HUES64 (cell line): Measurements from ENCODE around the gene ZNF574.
A peak's percentile ranks its signal among the peaks of the same experiment; 100 is the strongest.

ENCODE experiments used
- H3K27ac ChIP-seq: 2 replicates; pipeline ENCODE4 v1.7.0; 2013; ENCODE audit warnings: low read depth, low read length, inconsistent platforms
- H3K27me3 ChIP-seq: 2 replicates; pipeline ENCODE4 v1.6.1; 2013; ENCODE audit warnings: mild to moderate bottlenecking, low read length; ENCODE audit not compliant: insufficient read depth
- H3K36me3 ChIP-seq: 2 replicates; pipeline ENCODE4 v1.6.1; 2013; ENCODE audit warnings: mild to moderate bottlenecking, low read length; ENCODE audit not compliant: insufficient read depth
- H3K4me1 ChIP-seq: 2 replicates; pipeline ENCODE4 v1.6.1; 2013; ENCODE audit warnings: mild to moderate bottlenecking, low read length, moderate library complexity; ENCODE audit not compliant: insufficient read depth
- H3K4me3 ChIP-seq: 2 replicates; pipeline ENCODE4 v1.5.1; 2013; ENCODE audit warnings: mild to moderate bottlenecking, low read length, moderate library complexity
- H3K9ac ChIP-seq: 2 replicates; pipeline ENCODE4 v1.6.1; 2013; ENCODE audit warnings: mild to moderate bottlenecking, low read depth, low read length
- H3K9me3 ChIP-seq: 2 replicates; pipeline ENCODE4 v1.6.1; 2013; ENCODE audit warnings: low read depth, low read length; ENCODE audit not compliant: insufficient read depth
- WGBS: fragments of 150-250, 120-280 bp; methylation state at CpG from one replicate; pipeline ENCODE4 v1.1.7; 2013; ENCODE audit warnings: missing lambda C conversion rate; 5-methylcytosine and 5-hydroxymethylcytosine counted together

The ZNF574 gene

DNA sequence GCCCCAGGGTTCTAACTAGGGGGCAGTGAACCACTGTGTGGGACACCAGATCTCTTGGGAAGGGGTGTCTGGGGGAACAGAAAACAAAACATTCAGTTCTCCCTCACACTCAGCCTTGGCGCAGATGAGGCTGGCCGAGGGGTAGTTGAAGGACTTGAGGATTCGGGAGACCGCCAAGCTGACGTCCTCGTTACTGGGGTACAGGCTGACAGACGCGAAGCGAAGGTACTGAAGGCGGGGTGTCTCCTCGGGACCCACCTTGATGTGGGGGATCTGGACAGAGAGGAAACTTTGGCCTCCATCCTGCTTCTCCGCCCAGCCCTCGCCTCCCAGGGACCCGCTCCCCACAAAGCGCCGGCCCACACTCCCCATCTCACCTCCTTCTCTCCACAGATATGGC is 13.6 kb upstream of the ZNF574 start:
- Histone ChIP-seq H3K4me3 (no peak overlapping the region), H3K4me1 (no peaks in the 10 kb centered on the region), H3K27me3 (no peaks in the 10 kb centered on the region), H3K27ac (no peak overlapping the region), H3K36me3 (peaks cover 75% of the 10 kb centered on the region), H3K9ac (no peak overlapping the region), H3K9me3 (no peaks in the 10 kb centered on the region)
- 96% methylated on average over 16 of the region's 16 CpGs for WGBS

DNA sequence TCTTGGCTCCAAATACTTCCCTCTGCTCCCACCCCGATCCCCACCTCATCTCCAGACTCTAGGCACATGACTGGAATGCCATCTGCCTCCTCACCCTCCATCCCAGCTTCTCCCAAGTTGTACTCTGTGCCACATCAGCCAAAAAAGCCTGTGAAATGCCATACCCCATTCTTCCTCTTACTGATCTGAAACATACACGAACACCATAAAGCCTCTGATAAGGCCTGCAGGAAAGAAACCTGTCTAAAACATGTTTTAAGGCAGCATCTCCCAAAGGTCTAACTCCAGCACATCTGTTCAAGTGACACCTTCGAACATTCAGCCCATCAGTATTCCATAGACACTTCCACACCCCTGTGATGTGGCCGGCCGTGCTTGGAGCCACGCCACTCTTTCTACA is 11.5 kb upstream of the ZNF574 start:
- whole genome bisulfite sequencing = 94% methylated on average over 6 of the region's 6 CpGs
- H3K36me3 ChIP-seq = peaks cover 60% of the 10 kb centered on the region
- H3K4me1 ChIP-seq = 0 out of 2 replicates have a peak, but pooled peaks cover 3% of the 10 kb centered on the region
- H3K4me3 ChIP-seq = no peak overlapping the region
- no peaks in the 10 kb centered on the region for H3K9me3 ChIP-seq
- H3K27ac ChIP-seq = no peak overlapping the region
- no peak overlapping the region for H3K9ac ChIP-seq
- H3K27me3 ChIP-seq = no peaks in the 10 kb centered on the region

DNA sequence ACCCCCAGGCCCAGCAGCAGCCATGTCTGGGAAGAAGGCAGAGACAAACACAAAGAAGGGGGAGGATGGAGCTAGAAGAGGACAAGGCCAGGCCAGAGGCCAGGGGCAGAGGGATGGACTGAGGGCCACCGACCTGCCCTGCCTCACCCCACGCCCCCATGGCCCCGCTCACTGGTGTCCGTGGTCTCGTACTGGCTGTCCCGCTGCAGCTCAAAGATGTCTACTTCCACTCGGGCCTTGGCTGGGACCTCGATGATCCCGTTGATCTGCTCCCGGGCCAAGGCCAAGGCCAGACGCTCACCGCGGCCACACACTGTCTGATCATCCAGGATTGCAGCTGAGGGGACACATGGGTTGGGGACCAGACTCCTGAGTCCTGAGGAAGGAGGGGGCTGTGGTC is 10.9 kb upstream of the ZNF574 start:
- Histone ChIP-seq H3K9ac (no peak overlapping the region), H3K36me3 (peaks cover 54% of the 10 kb centered on the region), H3K27me3 (no peaks in the 10 kb centered on the region), H3K9me3 (no peaks in the 10 kb centered on the region), H3K4me1 (0 out of 2 replicates have a peak, but pooled peaks cover 3% of the 10 kb centered on the region), H3K4me3 (no peak overlapping the region), H3K27ac (no peak overlapping the region)
- WGBS = 96% methylated on average over 13 of the region's 13 CpGs

DNA sequence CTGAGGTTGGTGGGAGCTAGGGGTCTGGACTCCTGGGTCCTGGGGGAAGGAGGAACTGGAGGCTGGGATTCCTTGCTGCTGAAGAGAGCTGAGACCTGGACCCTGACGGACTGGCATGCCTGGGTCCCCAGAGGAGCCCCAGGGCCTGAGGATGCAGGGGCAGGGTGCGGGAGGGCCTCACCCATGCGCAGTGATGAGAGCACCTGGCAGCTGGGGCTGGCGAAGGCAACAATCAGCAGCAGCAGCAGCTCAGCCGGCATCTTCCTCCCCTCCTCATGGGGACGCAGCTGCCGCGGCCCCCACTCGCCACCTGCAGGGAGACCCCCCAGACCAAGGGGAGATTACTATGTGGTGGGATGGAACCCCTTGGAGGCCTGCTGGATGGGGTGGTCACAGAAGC is 10.5 kb upstream of the ZNF574 start:
- Histone ChIP-seq H3K27me3 (no peaks in the 10 kb centered on the region), H3K9me3 (no peaks in the 10 kb centered on the region), H3K4me3 (no peak overlapping the region), H3K36me3 (peaks cover 50% of the 10 kb centered on the region), H3K27ac (no peak overlapping the region), H3K4me1 (0 out of 2 replicates have a peak, but pooled peaks cover 5% of the 10 kb centered on the region), H3K9ac (no peak overlapping the region)
- WGBS = 97% methylated on average over 9 of the region's 9 CpGs

DNA sequence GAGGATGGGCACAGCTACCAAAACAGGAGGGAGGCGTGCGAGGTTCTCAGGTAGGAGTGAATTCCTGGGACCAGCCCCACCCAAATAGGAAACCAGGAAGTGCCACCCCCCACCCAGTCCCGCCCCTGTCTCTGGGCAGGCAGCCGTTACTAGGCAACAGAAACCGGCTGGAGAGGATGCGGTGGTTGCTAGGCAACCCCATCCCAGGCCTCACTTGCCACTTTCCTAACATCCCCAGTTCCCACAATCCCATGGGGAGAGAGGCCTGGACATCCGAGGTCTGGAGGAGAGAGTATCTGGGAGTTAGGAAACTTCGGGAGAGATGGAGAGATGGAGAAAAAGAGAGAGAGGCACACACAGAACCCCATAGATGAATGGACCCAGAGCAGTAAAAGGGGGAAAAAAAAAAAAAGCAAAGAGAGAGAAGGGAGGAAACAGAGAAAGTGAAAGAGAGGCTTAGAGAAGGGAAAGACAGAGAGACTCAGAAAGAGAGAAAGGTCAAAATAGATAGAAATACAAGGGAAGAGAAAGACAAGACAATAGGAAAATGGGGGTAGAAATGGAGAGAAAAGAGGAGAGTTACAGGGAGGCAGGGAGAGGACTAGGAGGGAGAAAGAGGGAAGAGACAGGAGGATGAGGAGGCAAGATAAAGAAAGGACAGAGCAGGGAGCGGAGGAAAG is 9.8 kb upstream of the ZNF574 start:
- Histone ChIP-seq H3K36me3 (peaks cover 46% of the 10 kb centered on the region), H3K9ac (no peak overlapping the region), H3K4me1 (0 out of 2 replicates have a peak, but pooled peaks cover 7% of the 10 kb centered on the region), H3K9me3 (no peaks in the 10 kb centered on the region), H3K4me3 (no peak overlapping the region), H3K27ac (no peak overlapping the region), H3K27me3 (no peaks in the 10 kb centered on the region)
- 79% methylated on average over 9 of the region's 9 CpGs for WGBS

DNA sequence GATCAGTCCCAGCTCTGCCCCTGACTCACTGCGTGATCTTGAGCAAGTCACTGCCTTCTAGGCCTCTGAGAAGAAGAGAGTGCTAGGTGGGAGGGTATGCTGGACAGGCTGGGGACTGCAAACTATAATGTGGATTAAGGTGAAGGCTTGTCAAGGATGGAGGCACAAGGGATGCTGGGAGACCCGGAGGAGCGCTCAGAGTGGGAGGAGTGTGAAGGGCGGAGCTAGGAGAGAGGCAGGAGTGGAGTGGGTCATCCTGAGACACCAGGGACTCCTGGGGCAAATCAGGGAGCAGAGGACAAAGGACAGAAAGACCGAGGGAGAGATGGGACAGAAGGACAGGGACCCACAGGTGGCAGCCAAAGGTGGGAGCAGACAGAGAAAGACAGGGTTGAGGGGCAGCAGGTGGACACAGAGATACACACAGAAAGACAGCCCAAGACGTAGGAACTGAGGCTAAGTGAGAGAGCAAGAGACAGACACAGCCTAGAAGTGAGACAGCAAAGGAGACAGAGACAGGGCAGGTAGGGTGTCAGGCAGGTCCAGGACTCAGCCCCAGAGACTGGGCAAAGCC is 8.6 kb upstream of the ZNF574 start:
- H3K9me3 ChIP-seq = no peaks in the 10 kb centered on the region
- peaks cover 35% of the 10 kb centered on the region for H3K36me3 ChIP-seq
- H3K27ac ChIP-seq = no peak overlapping the region
- no peak overlapping the region for H3K4me3 ChIP-seq
- H3K27me3 ChIP-seq = no peaks in the 10 kb centered on the region
- no peak overlapping the region for H3K9ac ChIP-seq
- WGBS = 83% methylated on average over 6 of the region's 6 CpGs
- H3K4me1 ChIP-seq = 0 out of 2 replicates have a peak, but pooled peaks cover 7% of the 10 kb centered on the region

DNA sequence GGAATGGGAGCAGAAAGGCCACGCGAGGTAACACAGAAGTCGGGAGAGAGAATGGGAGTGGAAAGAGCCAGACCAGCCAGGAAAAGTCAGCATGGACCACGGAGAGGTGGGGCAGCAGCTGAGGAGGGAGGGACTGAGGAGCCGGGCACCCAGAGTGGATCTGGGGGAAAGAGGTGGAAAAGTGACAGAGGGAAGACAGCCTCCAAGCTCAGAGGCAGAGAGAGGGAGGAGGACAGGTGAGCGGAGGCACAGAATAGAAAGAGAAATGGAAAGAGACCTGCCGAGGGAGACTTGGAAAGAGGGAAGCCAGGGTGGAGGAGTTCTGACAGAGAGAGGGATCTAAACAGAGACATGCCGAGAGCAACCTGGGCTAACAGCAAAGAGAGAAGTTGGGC is 7.6 kb upstream of the ZNF574 start:
- 0 out of 2 replicates have a peak, but pooled peaks cover 7% of the 10 kb centered on the region for H3K4me1 ChIP-seq
- WGBS = 24% methylated on average over 8 of the region's 8 CpGs
- H3K9me3 ChIP-seq = no peaks in the 10 kb centered on the region
- no peaks in the 10 kb centered on the region for H3K27me3 ChIP-seq
- H3K9ac ChIP-seq = peak overlapping the region; percentile 26; the same call in 1 of the 2 replicates
- H3K27ac ChIP-seq = no peak overlapping the region
- peak overlapping the region; percentile 60 for H3K4me3 ChIP-seq
- peaks cover 25% of the 10 kb centered on the region for H3K36me3 ChIP-seq

DNA sequence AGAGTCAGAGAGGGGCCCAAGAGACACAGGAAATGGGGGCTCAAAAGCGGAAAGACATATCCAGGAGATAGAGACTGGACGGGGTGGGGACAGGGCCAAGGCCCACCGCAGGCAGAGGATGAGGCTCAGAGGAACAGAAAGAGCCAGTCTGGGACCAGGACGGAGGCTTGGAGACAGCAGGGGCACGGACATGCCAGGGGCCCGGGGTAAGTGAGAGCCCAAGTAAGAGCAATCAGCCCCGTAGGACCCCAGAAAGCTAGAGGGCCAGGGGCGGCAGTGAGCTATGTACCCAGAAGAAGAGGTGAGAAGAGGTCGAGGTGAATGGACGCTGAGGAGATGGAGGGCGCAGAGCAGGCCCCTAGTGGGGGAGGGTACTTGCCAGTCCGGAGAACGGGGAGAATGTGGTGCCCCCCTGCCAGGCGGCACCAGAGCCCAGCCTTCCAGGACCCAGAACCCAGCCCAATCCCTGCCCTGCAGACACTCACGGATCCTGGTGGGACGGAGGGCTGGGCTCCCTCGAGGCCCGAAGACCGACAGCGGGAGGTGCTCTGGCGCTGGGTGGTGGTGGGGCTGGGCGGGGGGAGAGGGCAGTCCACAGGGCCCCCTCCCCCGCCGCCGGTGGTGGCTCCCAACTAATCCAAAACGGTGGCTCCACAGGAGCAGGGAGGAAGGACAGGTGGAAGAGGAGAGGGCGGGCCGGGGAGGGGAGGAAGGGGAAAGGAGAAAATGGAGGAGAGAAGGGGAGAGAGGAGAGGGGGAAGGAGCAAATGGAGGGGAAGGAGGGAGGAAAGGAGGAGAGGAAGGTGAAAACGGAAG is 7.0 kb upstream of the ZNF574 start:
- peak overlapping the region; percentile 26; the same call in 1 of the 2 replicates for H3K9ac ChIP-seq
- no peak overlapping the region for H3K27ac ChIP-seq
- H3K27me3 ChIP-seq = no peaks in the 10 kb centered on the region
- 5% methylated on average over 27 of the region's 29 CpGs for WGBS
- H3K4me3 ChIP-seq = peak overlapping the region; percentile 60
- H3K4me1 ChIP-seq = 0 out of 2 replicates have a peak, but pooled peaks cover 7% of the 10 kb centered on the region
- no peaks in the 10 kb centered on the region for H3K9me3 ChIP-seq
- H3K36me3 ChIP-seq = peaks cover 19% of the 10 kb centered on the region

DNA sequence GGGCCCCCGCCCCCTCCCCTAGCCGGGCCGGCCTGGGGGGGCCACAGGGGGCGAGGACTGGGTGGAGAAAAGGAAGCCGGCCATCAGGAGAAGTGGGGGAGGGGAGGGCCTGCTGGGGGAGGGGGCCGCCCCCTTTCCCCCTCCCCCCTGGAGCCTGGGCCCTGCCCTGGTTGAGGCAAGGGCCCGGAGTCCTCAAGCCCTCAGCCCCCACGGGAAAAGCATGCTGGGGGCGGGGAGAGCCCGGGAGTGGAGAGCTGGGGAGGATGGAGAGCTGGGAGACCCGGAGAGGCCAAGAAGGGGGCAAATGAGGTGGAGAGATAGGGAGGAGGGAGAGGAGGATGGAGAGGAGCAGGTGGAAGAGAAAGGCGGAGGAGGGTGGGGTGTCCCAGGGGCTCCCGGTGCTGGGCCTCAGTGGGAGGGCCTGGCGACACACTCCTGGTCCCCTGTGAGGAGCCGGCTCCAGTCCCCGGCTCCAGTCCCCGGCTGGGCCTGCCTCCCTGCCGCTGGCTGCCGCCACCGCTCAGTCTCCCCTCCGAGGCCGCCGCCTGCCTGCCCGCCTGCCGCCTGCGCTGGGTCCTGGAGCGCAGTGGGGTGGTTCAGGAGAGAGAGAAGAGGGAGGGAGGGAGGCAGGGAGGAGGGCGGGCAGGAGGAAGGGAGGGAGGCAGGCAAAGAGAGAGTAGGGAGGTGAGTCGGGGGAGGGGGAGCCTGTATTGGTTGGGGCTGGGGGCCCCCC is 6.2 kb upstream of the ZNF574 start, which contains the start of gene GRIK5:
TSS of gene GRIK5 (minus strand) at position 588 of the 733 bp plus-strand sequence. CDS start 4,436 bp downstream, outside the sequence.
- Histone ChIP-seq H3K27ac (0 out of 2 replicates have a peak within 1 kb of the TSS, but pooled peaks have one; percentile 35), H3K36me3 (peaks cover 11% of the 10 kb centered on the region), H3K9ac (peak within 1 kb of the TSS; percentile 64), H3K9me3 (no peaks in the 10 kb centered on the region), H3K4me1 (0 out of 2 replicates have a peak, but pooled peaks cover 7% of the 10 kb centered on the region), H3K27me3 (no peaks in the 10 kb centered on the region), H3K4me3 (peak within 1 kb of the TSS; percentile 60)
- 3% methylated on average over 25 of the region's 29 CpGs for WGBS

DNA sequence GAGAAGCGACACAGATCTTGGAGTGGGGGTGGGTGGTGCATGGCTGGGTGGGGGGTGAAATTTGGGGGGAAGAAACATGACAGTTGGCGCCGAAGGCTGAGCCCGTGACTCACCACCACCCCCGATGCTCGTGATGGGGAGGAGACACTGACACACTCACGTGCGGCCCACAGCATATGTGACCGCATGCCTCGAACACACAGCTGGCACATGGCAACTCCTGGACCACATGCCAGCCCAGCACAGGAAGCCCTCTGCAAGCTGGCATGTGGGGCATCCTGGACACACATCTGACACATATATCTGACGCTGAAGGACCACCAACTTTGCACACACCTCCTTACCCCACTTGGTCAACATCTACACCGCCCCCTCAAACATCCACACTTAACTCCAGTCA is 4.7 kb upstream of the ZNF574 start:
- WGBS = 93% methylated on average over 12 of the region's 12 CpGs
- H3K4me3 ChIP-seq = no peak overlapping the region
- H3K9me3 ChIP-seq = no peaks in the 10 kb centered on the region
- no peak overlapping the region for H3K27ac ChIP-seq
- no peaks in the 10 kb centered on the region for H3K27me3 ChIP-seq
- H3K36me3 ChIP-seq = no peaks in the 10 kb centered on the region
- no peak overlapping the region for H3K9ac ChIP-seq
- 0 out of 2 replicates have a peak, but pooled peaks cover 10% of the 10 kb centered on the region for H3K4me1 ChIP-seq
